ENCODE measurements around the gene AUTS2. TPM values are rescaled to one million over a fixed set of nuclear protein-coding genes. Genes with fewer than 3 reads are reported as not detected.

The AUTS2 gene
- total and polyA plus RNA-seq, 2 of the 8 experiments (the other 6 are each of a cell fraction or from before 2014, with no cell fraction given), result 25.9 to 101 TPM

DNA sequence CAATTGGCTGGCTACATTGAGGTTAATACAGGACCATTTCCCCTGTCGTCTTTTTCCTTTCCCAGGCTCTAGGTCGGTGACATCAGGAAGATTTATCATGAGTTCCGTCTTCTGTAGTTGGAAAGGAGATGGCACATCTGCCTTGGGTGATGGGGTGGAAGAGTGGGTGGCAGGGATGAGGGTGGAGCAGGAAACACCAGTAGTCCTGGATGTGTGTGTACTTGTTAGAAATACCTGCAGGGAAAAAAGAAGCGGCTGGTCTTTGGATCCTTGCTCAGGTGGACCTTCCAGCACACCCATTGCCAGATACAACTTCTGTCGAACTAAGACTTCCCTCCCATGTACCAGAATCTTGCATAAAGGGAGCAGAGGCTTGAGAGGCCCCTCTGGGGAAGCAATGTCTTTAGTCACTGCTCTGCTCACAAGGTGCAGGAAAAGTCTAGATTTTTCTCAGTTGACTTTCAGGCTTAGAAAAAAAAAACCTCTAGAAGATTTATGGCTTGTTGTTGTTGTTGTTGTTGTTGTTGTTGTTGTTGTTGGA lies 1016.9 kb downstream of the AUTS2 start (continued):
- TF ChIP-seq, protein P1, sequence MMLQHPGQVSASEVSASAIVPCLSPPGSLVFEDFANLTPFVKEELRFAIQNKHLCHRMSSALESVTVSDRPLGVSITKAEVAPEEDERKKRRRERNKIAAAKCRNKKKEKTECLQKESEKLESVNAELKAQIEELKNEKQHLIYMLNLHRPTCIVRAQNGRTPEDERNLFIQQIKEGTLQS (IDR thresholded peaks at IDR 0.05; ENCODE audit: insufficient read depth, low read depth, low read length), result no peak
- no peak for TF ChIP-seq ZNF274 (IDR thresholded peaks at IDR 0.05; ENCODE audit: borderline replicate concordance, extremely low read depth, low read length)
